ENCODE data around the gene TMEM88. TPM values are rescaled to one million over a fixed set of nuclear protein-coding genes. Genes with fewer than 3 reads are reported as not detected.
"Not testable (repeated sequence)": the region's sequence is repeated elsewhere in the genome, so short reads cannot be mapped to it uniquely, and the experiment has no call there.

The TMEM88 gene
- total RNA-seq, 2 experiments from 2014 or later: 0.41 to 4.0 TPM

- H3K9me2 ChIP-seq (ENCODE audit: insufficient read depth, low read length): no peaks in the 10 kb centered on the region
- H3K4me2 ChIP-seq (ENCODE audit: low read length): no peak overlapping the region
- TF ChIP-seq EZH2phosphoT487 (IDR thresholded peaks at IDR 0.05; ENCODE audit: borderline replicate concordance, low read depth, low read length): no peak
- TF ChIP-seq, protein P1, sequence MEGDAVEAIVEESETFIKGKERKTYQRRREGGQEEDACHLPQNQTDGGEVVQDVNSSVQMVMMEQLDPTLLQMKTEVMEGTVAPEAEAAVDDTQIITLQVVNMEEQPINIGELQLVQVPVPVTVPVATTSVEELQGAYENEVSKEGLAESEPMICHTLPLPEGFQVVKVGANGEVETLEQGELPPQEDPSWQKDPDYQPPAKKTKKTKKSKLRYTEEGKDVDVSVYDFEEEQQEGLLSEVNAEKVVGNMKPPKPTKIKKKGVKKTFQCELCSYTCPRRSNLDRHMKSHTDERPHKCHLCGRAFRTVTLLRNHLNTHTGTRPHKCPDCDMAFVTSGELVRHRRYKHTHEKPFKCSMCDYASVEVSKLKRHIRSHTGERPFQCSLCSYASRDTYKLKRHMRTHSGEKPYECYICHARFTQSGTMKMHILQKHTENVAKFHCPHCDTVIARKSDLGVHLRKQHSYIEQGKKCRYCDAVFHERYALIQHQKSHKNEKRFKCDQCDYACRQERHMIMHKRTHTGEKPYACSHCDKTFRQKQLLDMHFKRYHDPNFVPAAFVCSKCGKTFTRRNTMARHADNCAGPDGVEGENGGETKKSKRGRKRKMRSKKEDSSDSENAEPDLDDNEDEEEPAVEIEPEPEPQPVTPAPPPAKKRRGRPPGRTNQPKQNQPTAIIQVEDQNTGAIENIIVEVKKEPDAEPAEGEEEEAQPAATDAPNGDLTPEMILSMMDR (conservative IDR thresholded peaks at IDR 0.05; ENCODE audit: low read length): no peak
- H3K36me3 ChIP-seq (ENCODE audit: insufficient read depth, low read length): no peaks in the 10 kb centered on the region
- H3K9me3 ChIP-seq (ENCODE audit: low read length): no peaks in the 10 kb centered on the region
- H4K20me1 ChIP-seq (ENCODE audit: insufficient read depth, low read length): no peaks in the 10 kb centered on the region
- intact Hi-C loops (cut with micrococcal nuclease; ENCODE audit: unreplicated experiment): no loop called here
- ChIA-PET POLR2A (no interaction called here), CTCF (ENCODE audit: unreplicated experiment) (no interaction called here)
- no peak overlapping the region for H3K27ac ChIP-seq (ENCODE audit: low read depth, low read length, poor library complexity, severe bottlenecking)
- no peaks in the 10 kb centered on the region for H3K79me2 ChIP-seq (ENCODE audit: insufficient read depth, low read depth, low read length)
- no peak for DNase-seq (ENCODE audit: low spot score)
- H3K4me3 ChIP-seq (ENCODE audit: low read depth, low read length, poor library complexity, severe bottlenecking): no peak overlapping the region
- H2AFZ ChIP-seq (ENCODE audit: low read length): no peak overlapping the region
- BruUV-seq (replicated peaks): no TSS peak
- H3K4me1 ChIP-seq (ENCODE audit: insufficient read depth, low read length, poor library complexity, severe bottlenecking): no peaks in the 10 kb centered on the region
Measured at GRCh38 chr17:7807206-7807605, 47.7 kb upstream of the TMEM88 start.

GRCh38 chr17:7809086-7809790, 45.6 kb upstream of the TMEM88 start:
- Histone ChIP-seq H3K36me3 (ENCODE audit: insufficient read depth, low read length) (no peaks in the 10 kb centered on the region), H3K4me3 (ENCODE audit: low read depth, low read length, poor library complexity, severe bottlenecking) (no peak overlapping the region), H2AFZ (ENCODE audit: low read length) (no peak overlapping the region), H3K4me1 (ENCODE audit: insufficient read depth, low read length, poor library complexity, severe bottlenecking) (no peaks in the 10 kb centered on the region), H3K79me2 (ENCODE audit: insufficient read depth, low read depth, low read length) (no peaks in the 10 kb centered on the region), H3K27ac (ENCODE audit: low read depth, low read length, poor library complexity, severe bottlenecking) (no peak overlapping the region), H3K9me3 (ENCODE audit: low read length) (no peaks in the 10 kb centered on the region), H3K9me2 (ENCODE audit: insufficient read depth, low read length) (no peaks in the 10 kb centered on the region), H4K20me1 (ENCODE audit: insufficient read depth, low read length) (no peaks in the 10 kb centered on the region), H3K4me2 (ENCODE audit: low read length) (no peak overlapping the region)
- no TSS peak for BruUV-seq (replicated peaks)
- DNase-seq (ENCODE audit: low spot score): no peak
- no peak for TF ChIP-seq EZH2phosphoT487 (IDR thresholded peaks at IDR 0.05; ENCODE audit: borderline replicate concordance, low read depth, low read length)
- TF ChIP-seq, protein P1 (conservative IDR thresholded peaks at IDR 0.05; ENCODE audit: low read length): no peak
- ChIA-PET POLR2A (no interaction called here), CTCF (ENCODE audit: unreplicated experiment) (no interaction called here)
- intact Hi-C loops (cut with micrococcal nuclease; ENCODE audit: unreplicated experiment): no loop called here

DNA sequence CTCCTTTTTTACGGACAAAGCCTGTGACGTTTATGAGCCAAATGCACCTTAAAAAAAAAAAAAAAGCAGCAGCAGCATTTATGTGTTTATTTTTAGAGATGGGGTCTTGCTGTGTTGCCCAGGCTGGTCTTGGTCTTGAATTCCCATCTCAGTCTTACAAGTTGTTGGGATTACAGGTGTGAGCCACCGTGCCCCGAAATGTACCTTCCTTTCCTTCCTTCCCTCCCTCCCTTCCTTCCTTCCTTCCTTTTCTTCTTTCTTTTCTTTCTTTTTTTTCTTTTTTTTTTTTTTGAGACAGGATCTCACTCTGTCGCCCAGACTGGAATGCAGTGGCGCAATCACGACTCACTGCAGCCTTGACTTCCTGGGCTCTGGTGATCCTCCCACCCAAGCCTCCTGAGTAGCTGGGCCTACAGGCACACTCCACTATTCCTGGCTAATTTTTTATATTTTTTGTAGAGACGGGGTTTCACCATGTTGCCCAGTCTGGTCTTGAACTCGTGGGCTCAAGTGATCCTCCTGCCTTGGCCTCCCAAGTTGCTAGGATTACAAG, 45.0 kb upstream of the TMEM88 start:
- CTCF ChIA-PET (ENCODE audit: unreplicated experiment): not testable (repeated sequence)

More for the DNA sequence above, 45.0 kb upstream of the TMEM88 start:
- H3K9me2 ChIP-seq (ENCODE audit: insufficient read depth, low read length); H3K4me1 ChIP-seq (ENCODE audit: insufficient read depth, low read length, poor library complexity, severe bottlenecking); H3K79me2 ChIP-seq (ENCODE audit: insufficient read depth, low read depth, low read length); DNase-seq (ENCODE audit: low spot score); H3K4me2 ChIP-seq (ENCODE audit: low read length); H4K20me1 ChIP-seq (ENCODE audit: insufficient read depth, low read length); BruUV-seq (replicated peaks); H3K9me3 ChIP-seq (ENCODE audit: low read length); H2AFZ ChIP-seq (ENCODE audit: low read length); H3K4me3 ChIP-seq (ENCODE audit: low read depth, low read length, poor library complexity, severe bottlenecking); H3K27ac ChIP-seq (ENCODE audit: low read depth, low read length, poor library complexity, severe bottlenecking); H3K36me3 ChIP-seq (ENCODE audit: insufficient read depth, low read length): not testable (repeated sequence)
- POLR2A ChIA-PET: interaction anchor here (0.7 kb wide), 2 partner anchors 20 to 1887 kb away, joined by 3 to 5 read pairs; no protein-coding TSS in a partner anchor
- intact Hi-C loops (cut with micrococcal nuclease; ENCODE audit: unreplicated experiment): loop anchor here (10.0 kb wide), 1 partner anchor 65 kb away; no protein-coding TSS in a partner anchor
